Bone marrow (tissue), 2 donors: ENCODE measurements around the gene GAB2.
"Not testable (repeated sequence)": the region's sequence is repeated elsewhere in the genome, so short reads cannot be mapped to it uniquely, and the experiment has no call there.

Experiments
- DNase-seq, 2 donors: peaks; one replicate each; lab custom pipeline; 2025; lab: John Stamatoyannopoulos, UW

Gene GAB2

DNA sequence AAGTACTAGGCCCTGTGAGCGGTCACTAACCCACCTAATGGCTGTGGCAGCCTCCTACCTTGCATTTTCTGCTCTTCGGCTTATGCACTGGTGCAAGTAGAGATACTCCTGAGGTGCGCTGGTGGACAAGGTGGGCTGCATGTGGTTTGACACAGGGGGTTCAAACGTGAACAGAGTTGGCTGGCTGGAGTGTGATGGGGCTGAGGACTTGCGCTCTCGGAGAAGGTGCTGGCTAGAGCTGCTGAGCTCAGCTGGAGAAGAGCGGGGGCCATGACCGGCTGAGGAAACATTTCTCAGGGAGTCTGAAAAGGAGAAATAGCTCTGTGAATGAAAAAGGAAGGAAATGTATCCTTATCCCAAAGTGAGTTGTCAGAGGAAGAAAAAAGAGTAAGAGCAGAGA, 167.5 kb downstream of the GAB2 start:
- DNase-seq: no peak

DNA sequence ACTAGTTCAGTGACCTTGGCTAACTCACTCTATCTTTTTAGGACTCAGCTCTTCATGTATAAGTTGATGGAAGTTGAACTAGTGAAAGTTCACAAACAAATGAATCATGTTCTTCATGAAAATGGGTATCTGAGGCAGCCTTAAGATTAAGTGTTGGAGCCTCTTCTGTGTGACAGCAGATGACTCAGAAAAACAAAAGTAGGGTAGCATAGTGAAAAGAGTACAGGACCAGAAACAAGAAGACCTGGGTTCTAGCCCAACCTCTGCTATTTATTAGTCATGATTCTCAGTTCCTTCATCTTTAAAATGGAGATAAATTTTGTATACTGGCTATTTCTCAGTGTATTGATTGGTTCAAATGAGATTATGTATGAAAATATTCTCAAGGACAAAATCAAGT, 168.7 kb downstream of the GAB2 start:
- no peak for DNase-seq

DNA sequence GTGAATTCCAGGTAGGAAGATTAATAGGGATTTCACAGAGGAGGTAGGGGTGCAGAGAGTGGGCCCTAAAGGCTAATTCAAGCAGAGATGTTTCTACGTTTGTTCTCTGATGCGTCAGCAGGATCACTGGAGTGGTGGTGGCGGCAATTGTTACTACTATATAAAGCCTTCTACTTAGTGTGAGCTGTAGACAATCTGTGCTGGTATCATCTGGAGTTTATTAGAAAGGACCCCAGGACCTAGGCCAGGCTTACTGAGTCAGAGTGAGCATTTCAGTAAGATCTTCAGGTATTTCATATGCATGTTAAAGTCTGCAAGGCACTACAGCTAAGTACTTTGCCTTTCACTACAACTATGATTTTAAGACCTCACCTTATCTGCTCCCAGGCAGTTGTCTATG, 169.4 kb downstream of the GAB2 start:
- DNase-seq: no peak

DNA sequence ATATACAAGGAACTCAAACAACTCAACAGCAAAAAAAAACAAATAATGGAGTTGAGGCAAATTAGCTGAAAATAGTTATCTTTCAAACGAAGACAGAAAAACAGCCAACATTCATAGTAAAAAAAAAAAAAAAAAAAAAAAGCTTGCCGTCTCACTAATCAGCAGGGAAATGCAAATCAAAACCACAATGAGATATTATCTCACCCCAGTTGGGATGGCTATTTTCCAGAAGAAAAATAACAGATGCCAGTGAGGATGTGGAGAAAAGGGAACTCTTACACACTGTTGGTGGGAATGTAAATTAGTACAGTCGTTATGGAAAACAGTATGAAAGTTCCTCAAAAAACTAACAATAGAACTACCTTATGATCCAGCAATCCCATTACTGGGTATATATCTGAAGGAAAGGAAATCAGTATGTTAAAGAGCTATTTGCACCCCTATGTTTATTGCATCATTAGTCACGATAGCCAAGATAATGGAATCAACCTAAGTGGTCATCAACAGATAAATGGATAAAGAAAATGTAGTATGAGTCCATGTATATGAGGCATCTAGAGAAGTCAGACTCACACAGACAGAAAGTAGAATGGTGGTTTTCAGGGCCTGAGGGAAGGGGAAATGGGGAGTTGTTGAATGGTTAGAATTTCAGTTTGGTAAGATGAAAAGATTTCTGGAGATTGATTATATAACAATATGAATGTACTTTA, 172.9 kb downstream of the GAB2 start:
- DNase-seq: no peak

DNA sequence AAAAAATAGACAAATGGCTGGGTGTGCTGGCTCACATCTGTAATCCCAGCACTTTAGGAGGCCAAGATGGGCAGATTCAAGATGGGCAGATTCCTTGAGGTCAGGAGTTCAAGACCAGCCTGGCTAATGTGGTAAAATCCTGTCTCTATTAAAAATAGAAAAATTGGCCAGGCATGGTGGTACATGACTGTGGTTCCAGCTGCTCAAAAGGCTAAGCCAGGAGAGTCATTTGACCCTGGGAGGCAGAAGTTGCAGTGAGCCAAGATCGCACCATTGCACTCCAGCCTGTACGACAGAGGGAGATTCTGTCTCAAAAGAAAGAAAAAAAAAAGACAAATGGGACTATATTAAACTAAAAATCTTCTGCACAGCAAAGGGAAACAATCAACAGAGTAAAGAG, 173.5 kb downstream of the GAB2 start:
- DNase-seq: no peak

DNA sequence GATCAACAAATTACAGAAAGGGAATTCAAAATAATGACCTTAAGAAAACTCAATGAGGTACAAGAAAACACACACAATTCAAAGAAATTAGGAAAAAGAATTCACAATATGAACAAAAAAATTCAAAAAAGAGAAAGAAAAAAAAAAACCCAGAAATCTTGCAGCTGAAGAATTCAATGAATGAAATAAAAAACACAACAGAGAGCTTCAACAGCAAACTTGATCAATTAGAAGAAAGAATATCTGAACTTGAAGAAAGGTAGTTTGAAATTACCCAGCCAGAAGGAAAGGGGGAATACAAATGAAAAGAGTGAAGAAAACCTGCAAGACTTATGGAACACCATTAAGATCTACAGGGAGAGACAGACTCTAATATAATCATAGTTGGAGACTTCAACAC, 176.1 kb downstream of the GAB2 start:
- DNase-seq: no peak

DNA sequence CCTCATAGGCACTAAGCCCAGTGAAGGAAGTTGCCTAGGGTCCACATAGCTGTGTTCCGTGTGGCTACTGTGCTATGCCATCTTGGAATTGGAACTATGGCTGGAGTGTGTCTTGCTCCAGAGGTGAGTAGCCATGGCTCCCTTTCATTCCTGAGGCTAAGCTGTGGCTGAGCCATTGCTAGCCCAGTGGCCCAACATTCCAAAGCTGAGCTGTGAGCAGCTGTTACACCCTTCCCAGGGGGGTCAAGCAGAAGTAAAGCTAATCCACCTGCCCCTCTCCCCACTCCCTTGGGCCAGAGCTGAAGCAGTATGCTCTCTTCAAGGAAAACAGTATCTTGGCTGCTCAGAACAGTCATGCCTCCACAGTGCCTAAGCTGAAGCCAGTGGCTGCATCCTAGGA, 177.8 kb downstream of the GAB2 start:
- DNase-seq: no peak

DNA sequence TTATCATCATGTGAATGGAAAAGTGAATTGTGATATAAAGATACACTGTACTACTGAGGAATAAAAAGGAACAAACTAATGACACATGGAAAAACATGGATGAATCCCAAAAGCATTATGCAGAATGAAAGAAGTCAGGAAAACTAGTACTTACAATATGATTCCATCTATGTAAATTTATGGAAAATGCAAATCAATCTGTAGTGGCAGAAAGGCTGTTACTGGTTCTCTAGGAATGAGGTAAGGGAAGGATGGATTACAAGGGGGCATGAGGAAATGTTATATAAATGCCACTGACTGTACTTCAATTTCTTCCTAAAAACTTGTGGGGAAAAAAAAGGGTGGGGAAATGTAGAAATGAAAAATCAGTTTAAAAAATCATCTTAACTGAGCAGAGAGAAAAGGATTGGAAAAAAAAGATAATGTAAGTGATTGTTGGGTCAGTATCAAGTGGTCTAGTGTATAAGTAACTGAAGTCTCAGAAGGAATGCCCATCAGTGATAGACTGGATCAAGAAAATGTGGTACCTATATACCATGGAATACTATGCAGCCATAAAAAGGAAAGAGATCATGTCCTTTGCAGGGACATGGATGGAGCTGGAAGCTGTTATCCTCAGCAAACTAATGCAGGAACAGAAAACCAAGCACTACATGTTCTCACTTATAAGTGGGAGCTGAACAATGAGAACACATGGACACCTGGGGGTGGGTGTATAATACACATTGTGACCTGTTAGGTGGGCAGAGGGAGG, 180.2 kb downstream of the GAB2 start:
- no peak for DNase-seq

DNA sequence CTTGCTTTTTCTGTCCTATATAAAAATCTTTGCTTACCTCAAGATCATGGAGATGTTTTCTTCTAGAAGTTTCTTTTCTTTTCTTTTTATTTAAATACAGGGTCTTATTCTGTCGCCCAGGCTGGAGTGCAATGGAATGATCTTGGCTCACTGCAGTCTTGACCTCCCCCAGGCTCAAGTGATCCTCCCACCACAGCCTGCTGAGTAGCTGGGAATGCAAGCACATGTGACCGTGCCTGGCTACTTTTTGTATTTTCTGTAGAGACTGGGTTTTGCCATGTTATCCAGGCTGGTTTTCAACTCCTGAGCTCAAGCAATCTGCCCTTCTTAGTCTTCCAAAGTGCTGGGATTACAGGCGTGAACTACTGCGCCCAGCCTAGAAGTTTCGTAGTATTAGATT, 183.6 kb downstream of the GAB2 start:
- DNase-seq: no peak

DNA sequence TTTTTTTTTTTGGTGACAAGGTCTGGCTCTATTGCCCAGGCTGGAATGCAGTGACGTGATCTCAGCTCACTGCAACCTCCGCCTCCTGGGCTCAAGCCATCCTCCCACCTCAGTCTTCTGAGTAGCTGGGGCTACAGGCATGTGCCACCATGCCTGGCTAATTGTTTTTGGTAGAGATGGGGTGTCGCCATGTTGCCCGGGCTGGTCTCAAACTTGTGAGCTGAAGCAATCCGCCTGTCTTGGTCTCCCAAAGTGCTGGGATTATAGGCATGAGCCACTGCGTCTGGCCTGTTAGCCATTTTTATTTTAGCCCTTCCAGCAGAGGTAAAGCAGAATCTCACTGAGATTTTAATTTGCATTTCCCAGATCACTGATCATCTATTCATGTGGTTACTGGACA, 184.6 kb downstream of the GAB2 start:
- not testable (repeated sequence) for DNase-seq

DNA sequence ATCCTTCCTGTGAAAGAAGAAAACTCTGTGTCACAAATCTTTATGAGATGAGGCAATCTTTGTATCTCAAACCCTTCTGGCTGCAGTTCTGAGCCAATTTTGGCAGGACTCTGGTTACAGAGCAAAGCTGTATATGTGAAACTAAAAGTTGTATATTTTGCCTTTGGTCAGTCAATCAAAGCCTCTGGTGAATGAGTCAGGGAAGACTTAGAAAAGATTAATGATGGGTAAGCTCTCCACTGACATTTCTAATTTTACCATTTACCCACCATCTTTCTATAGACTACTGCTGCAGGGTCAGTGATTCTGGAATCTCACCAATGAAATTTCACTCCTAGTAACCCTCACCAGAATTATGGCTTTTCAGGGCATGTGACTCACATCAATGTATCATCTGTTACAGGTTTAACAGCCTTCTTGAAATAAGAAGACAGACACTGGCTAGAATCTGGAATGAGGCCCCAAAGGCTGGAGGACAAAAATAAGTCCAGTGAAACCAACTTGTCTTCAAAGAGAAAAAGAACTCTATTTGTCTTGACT, 185.6 kb downstream of the GAB2 start:
- DNase-seq: no peak

DNA sequence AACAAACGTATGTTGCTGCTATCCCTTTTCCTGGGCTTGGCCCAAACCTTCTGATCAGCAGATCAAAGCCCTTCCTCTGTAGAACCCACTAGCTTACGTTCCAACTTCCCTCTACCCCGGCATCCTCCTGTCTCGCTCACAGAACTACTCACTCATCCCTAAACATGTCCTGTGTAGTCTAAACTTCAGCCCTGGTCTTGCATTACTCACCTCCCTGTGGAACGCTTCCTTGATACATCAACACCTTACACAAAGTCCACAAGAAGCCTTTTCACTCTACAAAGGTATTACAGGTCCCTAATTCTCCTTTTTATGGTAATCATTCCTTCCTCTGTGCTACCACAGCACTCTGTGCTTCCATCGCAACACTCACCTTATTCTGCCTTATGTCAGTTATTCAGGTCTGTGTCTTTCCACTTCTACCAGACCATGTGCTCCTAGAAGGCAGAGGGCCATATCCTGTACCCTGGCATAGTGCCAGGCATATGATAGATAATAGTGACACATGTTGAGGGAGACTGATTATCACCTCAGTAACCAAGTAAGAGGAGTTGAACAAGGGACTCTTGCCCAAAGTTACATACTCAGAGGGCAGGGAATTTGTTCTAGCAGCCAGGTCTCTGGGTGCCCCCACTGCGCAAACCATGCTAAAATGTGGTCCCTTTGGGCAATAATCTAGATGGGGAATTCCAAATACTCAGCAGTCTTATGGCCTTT, 187.3 kb downstream of the GAB2 start:
- DNase-seq: no peak

DNA sequence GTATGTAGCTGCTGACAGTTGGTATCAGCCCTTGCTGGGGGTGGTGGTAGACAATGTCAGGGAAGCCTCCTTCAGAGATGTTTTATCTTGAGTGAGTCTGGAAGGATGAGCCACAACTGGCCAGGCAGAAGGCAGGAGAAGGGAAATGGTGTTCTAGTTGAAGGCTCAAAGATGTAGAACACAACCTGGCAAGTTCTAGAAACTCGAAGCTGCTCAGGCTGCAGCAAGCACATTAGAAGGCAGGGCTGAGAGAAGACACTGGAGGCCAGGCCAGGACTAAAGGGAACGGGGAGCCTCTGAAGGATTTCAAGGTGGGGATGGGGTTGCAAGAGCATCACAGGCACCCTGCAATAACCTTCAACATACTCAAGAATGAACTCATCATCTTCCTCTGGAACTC, 188.5 kb downstream of the GAB2 start:
- DNase-seq: no peak

DNA sequence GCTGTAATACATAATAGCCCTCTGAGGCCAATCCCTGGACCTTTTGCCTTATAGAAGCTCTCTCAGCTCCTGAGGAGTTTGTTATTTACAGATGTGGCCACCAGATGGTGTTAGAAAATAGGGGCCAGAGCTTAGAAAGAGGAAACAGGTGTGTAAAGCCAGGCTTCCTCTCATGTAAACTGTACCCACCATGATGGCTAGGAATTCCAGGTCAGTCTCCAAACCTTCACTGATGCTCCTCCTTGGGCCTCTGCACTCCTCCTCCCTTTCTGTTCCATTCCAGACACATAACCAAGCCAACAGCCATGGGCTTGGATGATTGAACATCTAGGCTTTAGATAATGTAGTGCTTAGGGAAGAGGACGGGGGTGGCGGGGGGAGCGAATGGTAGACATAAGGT, 189.2 kb downstream of the GAB2 start:
- DNase-seq: peak in 1 of 2 donors; percentile 70

DNA sequence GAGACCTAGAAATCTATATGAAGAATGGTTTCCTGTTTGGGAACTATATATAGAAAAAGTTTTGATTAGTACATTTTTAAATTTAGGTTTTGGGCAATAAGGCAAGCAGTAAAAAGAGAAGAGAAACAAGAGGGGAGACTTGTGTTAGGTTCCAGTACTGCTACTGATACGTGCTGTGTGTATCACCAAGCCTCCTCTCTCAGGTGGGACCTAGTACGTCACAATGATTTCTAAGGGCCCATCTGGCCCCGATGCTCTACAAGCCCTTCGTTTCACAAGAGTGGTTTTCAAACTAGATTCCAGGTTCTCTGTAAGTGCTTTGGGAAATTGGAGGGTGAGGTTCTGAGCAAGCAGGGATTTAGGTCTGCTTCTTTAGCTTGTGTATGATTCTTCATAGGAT, 189.7 kb downstream of the GAB2 start:
- no peak for DNase-seq

DNA sequence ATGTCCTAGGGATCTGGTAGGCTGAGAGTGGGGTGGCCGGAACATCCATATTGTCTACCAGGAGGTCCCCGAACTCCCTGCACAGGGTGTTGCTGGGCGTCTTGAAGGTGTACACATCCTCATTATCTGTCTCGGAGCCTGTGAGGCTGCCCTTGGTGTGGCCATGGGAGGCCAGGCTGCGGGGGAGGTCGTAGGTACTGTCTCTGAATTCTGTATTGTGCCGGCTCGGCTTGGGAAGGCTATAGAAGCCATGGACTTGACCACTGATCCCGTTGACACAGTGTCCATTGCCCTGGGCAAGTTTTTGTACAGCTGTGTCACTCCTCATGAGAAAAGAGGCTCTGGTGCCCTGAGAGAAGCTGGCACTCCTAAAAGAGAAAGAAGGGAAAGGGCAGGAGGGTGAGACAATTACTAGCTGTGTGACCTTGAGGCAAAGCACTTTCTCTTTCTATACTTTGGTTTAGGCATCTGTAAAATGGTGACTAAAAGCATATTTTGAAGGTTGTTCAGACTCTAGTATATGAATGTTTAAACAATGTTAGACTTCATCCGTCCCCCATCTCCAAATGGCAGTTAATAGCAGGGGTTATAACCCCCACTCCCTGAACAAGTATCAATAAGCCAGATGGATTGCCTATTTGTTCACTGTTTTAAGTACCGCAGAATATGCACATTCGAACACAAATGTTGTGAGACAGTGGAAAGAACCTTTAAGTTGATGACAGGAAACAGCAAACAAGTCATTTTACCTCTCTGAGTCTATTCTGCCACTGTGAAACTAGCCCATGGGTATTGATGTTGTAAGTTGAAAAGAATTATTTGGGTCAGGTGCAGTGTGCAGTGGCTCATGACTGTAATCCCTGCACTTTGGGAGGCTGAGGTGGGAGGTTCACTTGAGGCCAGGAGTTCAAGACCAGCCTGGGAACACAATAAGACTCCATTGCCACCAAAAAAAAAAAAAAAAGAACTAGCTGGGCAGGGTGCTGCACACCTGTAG, 190.6 kb downstream of the GAB2 start:
- DNase-seq: no peak

DNA sequence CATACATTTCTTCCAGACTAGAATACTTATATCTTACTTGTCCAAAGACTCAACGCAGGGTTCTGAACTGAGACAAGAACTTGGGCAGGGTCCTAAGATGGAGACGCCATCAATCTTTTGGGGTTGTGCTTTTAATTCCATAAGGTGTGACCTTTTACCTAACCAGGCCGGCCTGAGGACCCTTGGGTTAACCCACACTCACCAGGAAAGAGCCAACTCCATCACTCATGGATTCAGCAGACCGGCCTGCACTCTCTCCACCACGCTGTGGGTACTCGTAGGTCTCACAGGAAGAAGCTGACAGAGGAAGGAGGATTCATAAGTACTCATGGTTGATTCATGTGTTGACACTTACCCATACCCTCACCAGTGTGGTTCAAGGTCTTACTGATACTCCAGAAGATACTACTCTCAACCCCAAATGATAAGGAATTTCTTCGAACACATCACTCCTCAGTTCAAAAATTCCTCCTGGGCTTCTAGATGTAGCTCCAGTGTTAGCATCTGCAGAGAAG, 192.7 kb downstream of the GAB2 start:
- DNase-seq: no peak

DNA sequence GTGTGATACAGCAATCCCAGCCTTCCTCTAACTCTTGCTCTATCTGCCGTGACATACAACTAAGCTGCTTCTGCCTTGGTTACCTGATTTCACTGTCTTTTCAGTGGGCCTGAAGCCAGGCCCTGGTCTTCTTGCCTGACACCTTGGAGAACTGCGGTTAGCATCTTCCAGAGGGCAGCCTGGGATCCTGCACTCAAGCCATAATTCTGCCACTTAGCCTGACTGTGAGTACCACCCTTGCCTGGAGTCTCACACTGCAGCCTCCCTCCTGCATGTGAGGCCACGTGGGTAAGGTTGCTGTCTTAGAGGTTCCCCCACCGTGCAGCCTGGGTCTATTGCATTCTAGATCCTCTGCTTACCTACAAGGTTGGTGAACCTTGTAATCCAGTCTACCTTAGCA, 193.1 kb downstream of the GAB2 start:
- no peak for DNase-seq

DNA sequence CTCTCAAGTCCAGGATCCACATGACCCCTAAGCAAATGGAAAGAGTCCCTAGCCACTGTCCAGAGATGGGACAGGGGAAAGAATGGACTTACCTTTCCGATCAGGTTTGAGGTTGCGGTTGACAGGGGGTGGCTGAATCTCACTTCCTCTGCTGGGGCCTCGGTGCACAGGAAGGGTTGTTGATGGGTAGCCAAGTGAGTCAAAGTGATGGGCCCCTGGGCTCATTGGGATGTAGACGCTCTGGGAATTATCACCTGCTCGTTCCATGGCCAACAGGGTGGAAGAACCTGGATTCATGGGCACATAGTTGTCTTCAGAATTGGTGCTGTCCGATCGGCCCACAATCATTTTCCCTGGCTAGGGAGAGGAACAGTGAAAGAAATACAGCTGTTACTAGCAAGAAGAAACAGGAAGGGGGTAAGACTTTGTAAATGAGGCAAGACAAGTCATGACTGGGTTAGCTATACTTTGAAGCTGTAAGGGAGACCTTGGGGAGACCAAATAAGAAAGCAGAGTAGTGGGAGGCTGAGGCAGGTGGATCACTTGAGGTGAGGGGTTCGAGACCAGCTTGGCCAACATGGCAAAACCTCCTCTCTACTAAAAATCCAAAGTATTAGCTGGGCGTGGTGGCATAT, 194.2 kb downstream of the GAB2 start:
- no peak for DNase-seq

DNA sequence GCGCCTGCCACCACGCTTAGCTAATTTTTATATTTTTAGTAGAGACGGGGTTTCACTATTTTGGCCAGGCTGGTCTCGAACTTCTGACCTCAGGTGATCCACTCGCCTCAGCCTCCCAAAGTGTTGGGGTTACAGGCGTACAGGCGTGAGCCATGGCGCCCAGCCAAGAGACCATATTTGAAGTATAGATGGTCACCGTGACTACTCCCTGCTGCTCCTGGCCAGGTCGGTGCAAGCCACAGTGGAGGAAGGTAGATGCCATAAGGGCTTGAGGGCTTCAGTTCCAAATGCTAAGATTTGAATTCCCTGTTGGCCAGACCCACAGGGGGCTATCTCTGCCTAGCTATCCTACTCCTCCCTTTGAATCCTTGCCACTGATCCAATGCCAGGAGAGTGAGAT, 194.9 kb downstream of the GAB2 start:
- DNase-seq: not testable (repeated sequence)
